Psoas muscle (tissue), 8 donors: ENCODE data around the gene RALGAPA2. TPM values are rescaled to one million over a fixed set of nuclear protein-coding genes. Genes with fewer than 3 reads are reported as not detected.

Experiments used
- ATAC-seq, 4 donors: fragments of 200-7000 bp; cut with Tn5 transposase; one replicate each; pipeline ENCODE4 v1.9.1; 2020; ENCODE audit warnings: moderate library complexity in 3 of 4, mild to moderate bottlenecking in 2 of 4
- DNase-seq, 2 donors: peaks; one replicate each; pipeline ENCODE4 v3.0.0-alpha.2; 2020
- H3K27ac ChIP-seq: fragments of 200-600 bp; one replicate; pipeline ENCODE4 v1.8.0; 2022
- H3K27me3 ChIP-seq, 3 donors: fragments of 200-600 bp in 1 of 3; one replicate each; pipeline versions ENCODE4 v1.6.1 to v1.8.0; 2013 to 2022; ENCODE audit warnings: low read length in 2 of 3, mild to moderate bottlenecking in 2 of 3, moderate library complexity in 1 of 3; ENCODE audit not compliant: insufficient read depth in 3 of 3
- H3K36me3 ChIP-seq, 2 donors: fragments of 200-600 bp in 1 of 2; one replicate each; pipeline versions ENCODE4 v1.6.1 to v1.8.0; 2013 to 2022; ENCODE audit warnings: low read depth in 1 of 2, mild to moderate bottlenecking in 1 of 2, moderate library complexity in 1 of 2; ENCODE audit not compliant: insufficient read depth in 1 of 2
- H3K4me1 ChIP-seq: fragments of 200-600 bp; one replicate; pipeline ENCODE4 v1.8.0; 2022
- H3K4me3 ChIP-seq: fragments of 200-600 bp; one replicate; pipeline ENCODE4 v1.8.0; 2022; ENCODE audit warnings: mild to moderate bottlenecking
- H3K9me3 ChIP-seq: fragments of 200-600 bp; one replicate; pipeline ENCODE4 v1.8.0; 2022
- CTCF ChIP-seq: fragments of 200-600 bp; IDR thresholded peaks from one replicate; pipeline ENCODE4 v1.8.0; 2022; ENCODE audit warnings: antibody characterized with exemption
- WGBS, 3 donors: extraction: QIAGEN DNeasy Blood & Tissue Kit; methylation state at CpG; one replicate each; pipeline versions ENCODE4 v1.1.6 to v1.1.7; 2013; 5-methylcytosine and 5-hydroxymethylcytosine counted together
- intact Hi-C, 2 donors: fragments of 100-400 bp; cut with DNase I; formaldehyde crosslinking; loops; one replicate each; pipeline versions ENCODE4 v1.11.0 to v1.14.2; 2022
- polyA plus RNA-seq, 3 donors: library from polyadenylated mRNA; stranded (reverse); fragments of 200-250 nt; gene quantifications; one replicate each; pipeline ENCODE4 v1.2.3, GENCODE V29; 2013
- total RNA-seq, 4 donors: library from RNA; stranded (reverse); fragmentation: NEBNext Ultra II Directional in 2 of 4; extraction: Animal tissue kit (Norgen Biotek cat#: 25700) in 2 of 4; gene quantifications; one replicate each; pipeline versions ENCODE4 v1.2.1 to v1.2.4, GENCODE V29; 2021 to 2023
- donor health status: healthy with polysubstance abuse.
- donor health status: DM: no; HTN: no; CAD: no; lungs with moderate emphysema.
- donor health status: Bipolar disorder and iron deficiency.
- donor health status: healthy.
- donor health status: DM: yes; HTN: yes; CAD: no.
- donor health status: DM: no; HTN: no; CAD: no.
- donor health status: DM: no; HTN: no; CAD: no.
- donor health status: DM: yes; HTN: yes; CAD: no.

RALGAPA2 gene
- total and polyA plus RNA-seq, 7 donors, result 12.2 to 75.5 (median 51.1) TPM

- ATAC-seq (no peak), DNase-seq (no peak)
- intact Hi-C loops, result no loop called here
- H3K27me3 ChIP-seq, result no peaks in the 10 kb centered on the region
- no peaks in the 10 kb centered on the region for H3K9me3 ChIP-seq
- H3K27ac ChIP-seq, result no peak overlapping the region
- TF ChIP-seq CTCF, result no peak
- peaks cover 20 to 98% of the 10 kb centered on the region in 2 donors for H3K36me3 ChIP-seq
- no peak overlapping the region for H3K4me3 ChIP-seq
- WGBS, 3 donors, result 91 to 96% (median 91%) methylated on average over 2 of the region's 2 CpGs
- no peaks in the 10 kb centered on the region for H3K4me1 ChIP-seq
Observed at GRCh38 chr20:20501128-20501527, 211.3 kb downstream of the RALGAPA2 start.

GRCh38 chr20:20500312-20500711 is 212.1 kb downstream of the RALGAPA2 start:
- H3K36me3 ChIP-seq, result peaks cover 20 to 100% of the 10 kb centered on the region in 2 donors
- H3K27me3 ChIP-seq, result no peaks in the 10 kb centered on the region

GRCh38 chr20:20499439-20499838 is 213.0 kb downstream of the RALGAPA2 start:
- ATAC-seq (no peak), DNase-seq (no peak)
- no peaks in the 10 kb centered on the region for H3K9me3 ChIP-seq
- TF ChIP-seq CTCF, result no peak
- no peaks in the 10 kb centered on the region for H3K27me3 ChIP-seq
- no peak overlapping the region for H3K27ac ChIP-seq
- peaks cover 22 to 100% of the 10 kb centered on the region in 2 donors for H3K36me3 ChIP-seq
- 88 to 95% (median 90%) methylated on average over 5 of the region's 5 CpGs for WGBS, 3 donors
- H3K4me1 ChIP-seq, result no peaks in the 10 kb centered on the region
- intact Hi-C loops, result no loop called here
- no peak overlapping the region for H3K4me3 ChIP-seq

More at GRCh38 chr20:20500312-20500711, 212.1 kb downstream of the RALGAPA2 start:
- Histone ChIP-seq H3K27ac (no peak overlapping the region), H3K4me3 (no peak overlapping the region), H3K9me3 (no peaks in the 10 kb centered on the region), H3K4me1 (no peaks in the 10 kb centered on the region)
- no peak for TF ChIP-seq CTCF
- DNase-seq (no peak), ATAC-seq (no peak)
- intact Hi-C loops, result no loop called here
- 21 to 53% (median 27%) methylated on average over 1 of the region's 1 CpG for WGBS, 3 donors

- no peaks in the 10 kb centered on the region for H3K27me3 ChIP-seq
- H3K9me3 ChIP-seq, result no peaks in the 10 kb centered on the region
- DNase-seq (no peak), ATAC-seq (no peak)
- intact Hi-C loops, result no loop called here
- 57 to 63% (median 58%) methylated on average over 11 of the region's 11 CpGs for WGBS, 3 donors
- H3K4me1 ChIP-seq, result no peaks in the 10 kb centered on the region
- peaks cover 22 to 97% of the 10 kb centered on the region in 2 donors for H3K36me3 ChIP-seq
- H3K27ac ChIP-seq, result no peak overlapping the region
- TF ChIP-seq CTCF, result no peak
- H3K4me3 ChIP-seq, result no peak overlapping the region
Observed at GRCh38 chr20:20498076-20498861, 214.2 kb downstream of the RALGAPA2 start.
